Gastrocnemius medialis (tissue), 4 donors: ENCODE results near the gene MSH5. TPM values are rescaled to one million over a fixed set of nuclear protein-coding genes. Genes with fewer than 3 reads are reported as not detected.
"Not testable (repeated sequence)": the region's sequence is repeated elsewhere in the genome, so short reads cannot be mapped to it uniquely, and the experiment has no call there.

Experiments used
- ATAC-seq, 2 donors: fragments of 150-250 bp; one replicate each; pipeline ENCODE4 v1.9.1; 2016
- DNase-seq, 2 donors: peaks; one replicate each; pipeline ENCODE4 v3.0.0-alpha.2; 2019
- H3K27ac ChIP-seq, 4 donors: fragments of 200-600 bp; sonication (generic); 1 replicate in 1 of 4; 2 replicates in 3 of 4; pipeline ENCODE4 v1.5.1; 2016 to 2018; ENCODE audit warnings: mild to moderate bottlenecking in 2 of 4, moderate library complexity in 1 of 4
- H3K27me3 ChIP-seq, 3 donors: fragments of 200-600 bp; sonication (generic) in 2 of 3; 1 replicate in 1 of 3; 2 replicates in 2 of 3; pipeline versions ENCODE4 v1.5.1 to v1.6.0; 2016 to 2019; ENCODE audit warnings: mild to moderate bottlenecking in 1 of 3, moderate library complexity in 1 of 3
- H3K36me3 ChIP-seq, 2 donors: fragments of 200-600 bp; sonication (generic) in 1 of 2; one replicate each; pipeline ENCODE4 v1.5.1; 2017 to 2018
- H3K4me1 ChIP-seq, 2 donors: fragments of 200-600 bp; sonication (generic) in 1 of 2; one replicate each; pipeline ENCODE4 v1.5.1; 2016 to 2017; ENCODE audit warnings: mild to moderate bottlenecking in 2 of 2
- H3K4me3 ChIP-seq, 4 donors: fragments of 200-600 bp; sonication (generic) in 3 of 4; 1 replicate in 1 of 4; 2 replicates in 3 of 4; pipeline ENCODE4 v1.5.1; 2016 to 2019; ENCODE audit warnings: mild to moderate bottlenecking in 2 of 4
- H3K9me3 ChIP-seq, 3 donors: fragments of 200-600 bp; sonication (generic) in 2 of 3; 1 replicate in 1 of 3; 2 replicates in 2 of 3; pipeline ENCODE4 v1.5.1; 2016 to 2019
- POLR2A ChIP-seq, 2 donors: fragments of 450-650 bp; IDR thresholded peaks; one replicate each; pipeline ENCODE4 v1.6.1; 2017; ENCODE audit warnings: antibody characterized with exemption in 2 of 2, mild to moderate bottlenecking in 2 of 2, moderate library complexity in 2 of 2
- in situ Hi-C, 4 donors: fragments of 200-750 bp; cut with MboI; loops; one replicate each; pipeline versions ENCODE4 v1.15.0 to v1.8.0; 2017; ENCODE audit warnings: low sequenced_read_pairs in 4 of 4
- intact Hi-C: fragments of 100-400 bp; cut with DNase I; formaldehyde crosslinking; loops from one replicate; pipeline ENCODE4 v1.15.1; 2023; ENCODE audit warnings: low total_unique reads
- total RNA-seq, 4 donors: library from RNA; depleted of rRNA; stranded (reverse); fragments of >200 nt; gene quantifications; one replicate each; pipeline versions ENCODE4 v1.1.0 to v1.2.3, GENCODE V29; 2016
- TF ChIP-seq, protein P1 (sequence below), 5 experiments: fragments of 450-650 bp in 3 of 5; fragments of 200-600 bp in 2 of 5; sonication (generic) in 2 of 5; IDR thresholded peaks in 4 of 5; conservative IDR thresholded peaks in 1 of 5; 1 replicate in 4 of 5; 2 replicates in 1 of 5; pipeline ENCODE4 v1.5.1; 2016 to 2019; ENCODE audit warnings: antibody characterized with exemption in 5 of 5, mild to moderate bottlenecking in 3 of 5, moderate library complexity in 3 of 5

The MSH5 gene
- total RNA-seq, 4 donors from 2014 or later, result 0.35 to 7.8 (median 1.6) TPM

DNA sequence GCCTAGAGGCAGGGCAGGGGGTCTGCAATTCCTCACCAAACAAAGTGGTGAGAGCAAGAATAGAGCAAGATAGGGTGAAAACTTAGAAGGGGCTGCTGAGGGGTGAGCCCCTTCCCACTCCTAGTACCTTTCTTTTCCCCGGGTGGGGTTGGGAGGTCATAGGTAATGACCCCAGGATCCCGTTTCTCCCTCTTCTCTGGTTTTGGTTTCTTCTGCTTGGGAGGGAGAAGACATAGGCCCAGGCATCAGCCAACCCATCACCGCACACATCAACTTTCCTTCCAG is 52.2 kb downstream of the MSH5 start:
- H3K27ac ChIP-seq, result no peak overlapping the region
- H3K36me3 ChIP-seq, result peaks cover 0 to 32% of the 10 kb centered on the region in 2 donors
- no peak for ATAC-seq
- in situ Hi-C loops (no loop called here), intact Hi-C loops (no loop called here)
- H3K4me3 ChIP-seq, result no peak overlapping the region
- no peaks in the 10 kb centered on the region for H3K27me3 ChIP-seq
- H3K4me1 ChIP-seq, result peaks cover 16 to 18% of the 10 kb centered on the region in 2 donors
- DNase-seq, result no peak
- H3K9me3 ChIP-seq, result no peaks in the 10 kb centered on the region
- no peak for TF ChIP-seq POLR2A (IDR thresholded peaks at IDR 0.05)
- TF ChIP-seq, protein P1, sequence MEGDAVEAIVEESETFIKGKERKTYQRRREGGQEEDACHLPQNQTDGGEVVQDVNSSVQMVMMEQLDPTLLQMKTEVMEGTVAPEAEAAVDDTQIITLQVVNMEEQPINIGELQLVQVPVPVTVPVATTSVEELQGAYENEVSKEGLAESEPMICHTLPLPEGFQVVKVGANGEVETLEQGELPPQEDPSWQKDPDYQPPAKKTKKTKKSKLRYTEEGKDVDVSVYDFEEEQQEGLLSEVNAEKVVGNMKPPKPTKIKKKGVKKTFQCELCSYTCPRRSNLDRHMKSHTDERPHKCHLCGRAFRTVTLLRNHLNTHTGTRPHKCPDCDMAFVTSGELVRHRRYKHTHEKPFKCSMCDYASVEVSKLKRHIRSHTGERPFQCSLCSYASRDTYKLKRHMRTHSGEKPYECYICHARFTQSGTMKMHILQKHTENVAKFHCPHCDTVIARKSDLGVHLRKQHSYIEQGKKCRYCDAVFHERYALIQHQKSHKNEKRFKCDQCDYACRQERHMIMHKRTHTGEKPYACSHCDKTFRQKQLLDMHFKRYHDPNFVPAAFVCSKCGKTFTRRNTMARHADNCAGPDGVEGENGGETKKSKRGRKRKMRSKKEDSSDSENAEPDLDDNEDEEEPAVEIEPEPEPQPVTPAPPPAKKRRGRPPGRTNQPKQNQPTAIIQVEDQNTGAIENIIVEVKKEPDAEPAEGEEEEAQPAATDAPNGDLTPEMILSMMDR (IDR thresholded peaks at IDR 0.05 in 4 of 5, conservative IDR thresholded peaks at IDR 0.05 in 1 of 5), result no peak

GRCh38 chr6:31792761-31793171 is 53.0 kb downstream of the MSH5 start:
- no peaks in the 10 kb centered on the region for H3K27me3 ChIP-seq
- H3K27ac ChIP-seq, result no peak overlapping the region
- H3K36me3 ChIP-seq, result peaks cover 0 to 25% of the 10 kb centered on the region in 2 donors
- no peak overlapping the region for H3K4me3 ChIP-seq
- DNase-seq, result no peak
- intact Hi-C loops (no loop called here), in situ Hi-C loops (no loop called here)
- H3K9me3 ChIP-seq, result no peaks in the 10 kb centered on the region
- no peak for ATAC-seq
- H3K4me1 ChIP-seq, result peaks cover 16 to 18% of the 10 kb centered on the region in 2 donors
- TF ChIP-seq POLR2A (IDR thresholded peaks at IDR 0.05), result no peak
- TF ChIP-seq, protein P1 (IDR thresholded peaks at IDR 0.05 in 4 of 5, conservative IDR thresholded peaks at IDR 0.05 in 1 of 5), result no peak

DNA sequence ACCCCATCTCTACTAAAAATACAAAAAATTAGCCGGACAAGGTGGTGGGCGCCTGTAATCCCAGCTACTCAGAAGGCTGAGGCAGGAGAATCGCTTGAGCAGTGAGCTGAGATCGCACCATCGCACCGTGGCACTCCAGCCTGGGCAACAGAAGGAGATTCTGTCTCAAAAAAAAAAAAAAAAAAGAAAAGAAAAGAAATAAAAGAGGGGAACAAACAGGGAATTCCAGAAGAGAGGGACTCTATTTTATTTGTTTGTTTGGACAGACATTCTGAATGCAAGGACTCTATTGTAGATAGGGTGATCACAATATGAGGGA is 54.1 kb downstream of the MSH5 start:
- intact Hi-C loops, result loop anchor here (2.0 kb wide), 2 partner anchors 53 to 69 kb away; partner anchors contain the start of genes MSH5 and NEU1
- in situ Hi-C loops, DNase-seq, ATAC-seq, H3K27me3 ChIP-seq, H3K9me3 ChIP-seq, H3K4me3 ChIP-seq: not testable (repeated sequence)
- peaks cover 0 to 23% of the 10 kb centered on the region in 2 donors for H3K36me3 ChIP-seq
- H3K4me1 ChIP-seq, result peaks cover 20 to 21% of the 10 kb centered on the region in 2 donors
- H3K27ac ChIP-seq, result peak overlapping the region in 2 of 4 donors; percentile 85 to 97

DNA sequence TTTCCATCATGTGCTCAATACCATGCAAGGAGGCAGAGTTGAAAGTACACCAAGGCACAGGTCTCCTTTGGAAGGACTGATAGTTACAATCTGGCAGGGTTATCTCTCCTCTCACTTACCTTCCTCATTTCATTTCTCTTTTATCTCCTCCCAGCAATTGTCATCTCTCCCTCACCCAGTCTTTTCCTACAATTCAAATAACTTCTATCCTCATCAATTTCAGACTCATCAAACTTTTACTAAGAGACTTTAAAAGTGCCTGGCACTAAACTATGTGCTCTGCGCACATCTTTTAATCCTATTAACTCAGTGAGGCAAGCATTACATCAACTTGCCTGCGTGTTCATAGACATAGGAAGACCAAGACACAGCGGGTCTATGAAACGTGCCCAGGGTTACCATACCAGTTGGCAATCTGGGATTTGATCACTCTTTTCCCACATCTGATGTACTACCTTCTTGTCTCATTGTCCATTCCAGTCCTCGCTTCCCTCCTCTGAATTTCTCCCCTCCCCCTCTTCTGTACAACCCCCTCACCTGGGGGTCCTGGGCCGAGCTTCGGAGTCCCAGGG is 54.6 kb downstream of the MSH5 start:
- in situ Hi-C loops, result no loop called here
- peaks cover 0 to 23% of the 10 kb centered on the region in 2 donors for H3K36me3 ChIP-seq
- H3K4me1 ChIP-seq, result peaks cover 24 to 26% of the 10 kb centered on the region in 2 donors
- ATAC-seq (no peak), DNase-seq (no peak)
- TF ChIP-seq, protein P1 (IDR thresholded peaks at IDR 0.05 in 4 of 5, conservative IDR thresholded peaks at IDR 0.05 in 1 of 5), result no peak
- no peak for TF ChIP-seq POLR2A (IDR thresholded peaks at IDR 0.05)
- H3K27me3 ChIP-seq, result no peaks in the 10 kb centered on the region
- peak overlapping the region; percentile 85 to 97 (median 93) for H3K27ac ChIP-seq
- intact Hi-C loops, result loop anchor here (2.0 kb wide), 2 partner anchors 54 to 68 kb away; partner anchors contain the start of genes MSH5 and NEU1
- H3K9me3 ChIP-seq, result no peaks in the 10 kb centered on the region
- peak overlapping the region; percentile 64 to 99 (median 82) for H3K4me3 ChIP-seq

DNA sequence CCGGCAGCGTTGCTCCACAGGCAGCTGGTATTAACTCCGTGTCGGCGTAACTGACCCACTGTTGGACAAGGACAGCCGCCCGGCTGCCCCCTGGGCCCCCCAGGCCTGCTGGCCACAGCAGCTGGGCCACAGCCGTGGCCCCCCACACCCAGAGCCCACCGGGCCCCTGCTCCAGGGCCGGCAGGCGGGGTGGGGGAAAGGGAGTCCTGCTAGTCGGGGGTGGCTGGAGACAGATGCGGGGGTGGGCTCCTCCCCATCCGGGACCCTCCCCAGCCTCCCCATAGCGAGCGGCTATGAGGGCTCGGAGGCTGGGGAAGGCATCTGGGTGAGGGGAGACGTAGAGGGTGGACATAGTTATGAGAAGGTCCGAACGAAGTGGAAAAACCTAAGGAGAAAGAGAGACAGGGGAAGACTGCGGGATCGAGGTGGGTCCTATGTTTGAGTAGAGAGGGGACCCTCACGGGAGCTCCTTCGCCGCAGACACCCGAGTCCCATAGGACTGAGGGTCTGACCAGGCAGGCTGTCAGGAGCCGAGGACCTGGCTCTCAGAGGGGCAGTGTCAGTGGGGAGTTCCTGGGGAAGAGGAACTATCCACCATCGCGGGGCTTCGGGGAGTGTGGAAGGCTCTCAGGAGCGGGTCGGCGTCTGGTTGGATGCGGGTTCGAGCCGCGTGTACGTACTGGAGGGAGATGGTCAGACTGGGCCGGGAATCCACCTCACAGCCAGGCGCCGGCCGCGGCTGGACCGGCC is 55.2 kb downstream of the MSH5 start:
- H3K4me3 ChIP-seq, result peak overlapping the region; percentile 64 to 99 (median 82)
- H3K4me1 ChIP-seq, result peaks cover 24 to 26% of the 10 kb centered on the region in 2 donors
- in situ Hi-C loops, result no loop called here
- peaks cover 0 to 23% of the 10 kb centered on the region in 2 donors for H3K36me3 ChIP-seq
- ATAC-seq (peak; percentile 40 to 42), DNase-seq (no peak)
- intact Hi-C loops, result loop anchor here (1.0 to 2.0 kb wide), 3 partner anchors 35 to 68 kb away; partner anchors contain the start of genes MSH5 and NEU1
- no peaks in the 10 kb centered on the region for H3K9me3 ChIP-seq
- no peaks in the 10 kb centered on the region for H3K27me3 ChIP-seq
- TF ChIP-seq, protein P1 (IDR thresholded peaks at IDR 0.05 in 4 of 5, conservative IDR thresholded peaks at IDR 0.05 in 1 of 5), result no peak
- TF ChIP-seq POLR2A (IDR thresholded peaks at IDR 0.05), result no peak
- peak overlapping the region; percentile 85 to 97 (median 93) for H3K27ac ChIP-seq
